Measurements from ENCODE around the gene SLC12A7.
"Not testable (repeated sequence)": the region's sequence is repeated elsewhere in the genome, so short reads cannot be mapped to it uniquely, and the experiment has no call there.

The SLC12A7 gene

GRCh38 chr5:1111727-1112289, at the start of gene SLC12A7:
TSS of gene SLC12A7 (minus strand) at chr5:1112063. CDS start at chr5:1111991, 72 bp downstream.
- DNase-seq (ENCODE audit: low read depth in 1 of 2, low spot score in 1 of 2): peak in 1 of 2 donors; percentile 51

- no peak for DNase-seq (ENCODE audit: low read depth in 1 of 2, low spot score in 1 of 2)
Measured at GRCh38 chr5:1161108-1161832, 49.4 kb upstream of the SLC12A7 start.

DNA sequence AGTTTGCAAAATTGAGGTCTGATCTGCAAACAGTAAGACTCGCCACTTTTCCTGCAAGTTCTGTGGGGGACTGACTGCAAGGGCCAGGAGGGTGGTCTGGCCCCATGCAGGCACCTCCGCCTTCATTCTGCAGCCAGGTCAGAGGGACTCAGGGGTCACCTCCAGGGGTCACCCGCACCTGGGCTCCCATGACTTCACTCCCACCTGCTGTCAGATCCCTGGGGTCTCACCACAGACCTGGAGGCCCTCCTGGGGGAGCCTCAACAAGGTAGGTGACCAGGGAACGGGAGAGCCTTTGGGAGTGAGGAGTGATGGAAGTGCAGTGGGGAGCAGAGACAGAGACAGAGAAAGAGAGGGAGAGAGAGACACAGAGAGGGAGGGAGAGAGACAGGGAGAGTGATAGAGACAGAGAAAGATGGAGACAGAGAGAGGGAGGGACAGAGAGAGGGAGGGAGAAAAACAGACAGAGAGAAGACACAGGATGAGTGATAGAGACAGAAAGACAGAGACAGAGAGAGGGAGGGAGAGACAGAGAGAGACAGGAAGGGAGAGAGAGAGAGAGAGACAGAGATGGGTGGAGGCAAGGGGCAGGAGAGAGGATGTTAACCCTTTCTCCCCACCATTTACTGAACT, 48.0 kb upstream of the SLC12A7 start:
- DNase-seq (ENCODE audit: low read depth in 1 of 2, low spot score in 1 of 2): no peak

DNA sequence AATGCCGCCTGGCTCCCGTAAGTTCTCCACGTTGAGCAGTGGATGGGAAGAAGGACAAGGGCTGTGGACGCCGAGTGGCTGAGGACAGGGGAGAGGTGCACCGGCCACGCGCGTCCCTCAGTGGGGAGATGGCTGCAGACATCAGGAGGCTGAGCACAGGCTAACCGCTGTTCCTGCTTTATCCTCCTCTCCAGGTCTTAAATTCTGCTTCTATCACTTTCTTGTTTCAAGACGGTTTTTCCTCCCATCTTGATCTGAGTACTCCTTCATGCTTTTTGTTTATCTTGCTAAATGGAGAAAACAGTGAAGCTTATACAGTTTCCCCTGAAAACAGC, 47.4 kb upstream of the SLC12A7 start:
- DNase-seq (ENCODE audit: low read depth in 1 of 2, low spot score in 1 of 2): no peak

DNA sequence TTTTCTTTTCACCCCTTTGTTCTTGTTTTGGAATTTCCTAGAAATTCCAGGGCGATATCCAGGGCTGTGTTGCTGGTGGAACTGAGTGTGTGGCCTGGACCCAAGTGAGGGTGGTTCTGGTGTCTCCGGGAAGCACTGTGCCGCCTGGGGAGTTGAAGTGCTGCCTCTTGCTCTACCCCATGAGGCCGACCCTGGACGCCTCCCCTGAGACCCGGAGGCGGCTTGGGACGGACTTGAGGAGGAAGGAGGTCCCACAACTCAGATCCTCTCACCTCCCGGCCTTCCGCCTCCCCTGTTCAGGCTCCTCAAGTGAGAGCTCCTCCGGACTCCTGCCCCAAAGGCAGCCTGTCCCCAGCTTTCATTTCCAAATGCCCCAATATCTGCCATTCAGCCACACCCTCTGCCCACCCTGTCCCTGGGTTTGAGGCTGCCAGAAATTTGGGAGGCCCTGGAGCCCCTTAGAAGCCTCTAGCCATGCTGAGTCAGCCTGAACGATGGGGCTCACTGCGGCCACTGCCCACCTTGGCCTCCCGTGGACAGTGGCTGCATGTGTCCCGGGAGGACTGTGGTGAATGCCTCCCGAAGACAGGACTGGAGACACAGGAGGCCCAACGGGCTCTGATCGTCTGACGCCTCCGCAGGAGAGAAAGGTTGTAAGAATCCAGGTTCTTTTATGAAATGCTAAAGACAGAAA, 46.9 kb upstream of the SLC12A7 start:
- DNase-seq (ENCODE audit: low read depth in 1 of 2, low spot score in 1 of 2): no peak

- DNase-seq (ENCODE audit: low read depth in 1 of 2, low spot score in 1 of 2): not testable (repeated sequence)
Measured at GRCh38 chr5:1157461-1157986, 45.7 kb upstream of the SLC12A7 start.

DNA sequence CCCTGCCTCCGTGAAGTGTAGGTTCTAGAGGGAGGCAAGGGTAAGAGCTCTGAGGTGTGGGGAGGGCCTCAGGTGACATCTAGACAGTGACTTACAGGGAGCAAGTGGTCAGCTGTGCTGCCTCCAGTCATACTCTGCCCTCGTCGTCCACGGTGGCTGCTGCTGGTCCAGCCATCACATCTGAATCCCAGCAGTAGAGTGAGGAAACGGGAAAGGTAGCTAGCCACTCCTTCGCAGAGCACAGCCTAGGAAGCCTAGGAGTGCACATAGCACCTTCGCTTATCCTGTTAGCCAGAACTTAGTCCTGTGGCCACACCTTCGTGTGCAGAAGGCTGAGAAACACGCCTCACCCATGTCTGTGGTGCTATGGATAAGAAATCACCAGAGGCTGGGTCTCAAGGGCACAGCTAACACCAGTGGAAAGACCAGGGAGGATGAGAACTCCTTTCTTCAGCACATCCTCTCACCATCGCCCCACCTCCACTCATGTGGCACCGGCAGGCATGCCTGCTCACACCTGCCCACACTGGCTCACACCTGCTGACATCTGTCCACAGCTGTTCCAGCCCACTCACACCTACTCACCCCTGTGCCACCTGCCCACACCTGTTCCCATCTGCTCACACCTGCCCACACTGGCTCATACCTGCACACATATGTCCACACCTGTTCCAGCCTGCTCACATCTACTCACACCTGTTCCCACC, 45.0 kb upstream of the SLC12A7 start:
- no peak for DNase-seq (ENCODE audit: low read depth in 1 of 2, low spot score in 1 of 2)

DNA sequence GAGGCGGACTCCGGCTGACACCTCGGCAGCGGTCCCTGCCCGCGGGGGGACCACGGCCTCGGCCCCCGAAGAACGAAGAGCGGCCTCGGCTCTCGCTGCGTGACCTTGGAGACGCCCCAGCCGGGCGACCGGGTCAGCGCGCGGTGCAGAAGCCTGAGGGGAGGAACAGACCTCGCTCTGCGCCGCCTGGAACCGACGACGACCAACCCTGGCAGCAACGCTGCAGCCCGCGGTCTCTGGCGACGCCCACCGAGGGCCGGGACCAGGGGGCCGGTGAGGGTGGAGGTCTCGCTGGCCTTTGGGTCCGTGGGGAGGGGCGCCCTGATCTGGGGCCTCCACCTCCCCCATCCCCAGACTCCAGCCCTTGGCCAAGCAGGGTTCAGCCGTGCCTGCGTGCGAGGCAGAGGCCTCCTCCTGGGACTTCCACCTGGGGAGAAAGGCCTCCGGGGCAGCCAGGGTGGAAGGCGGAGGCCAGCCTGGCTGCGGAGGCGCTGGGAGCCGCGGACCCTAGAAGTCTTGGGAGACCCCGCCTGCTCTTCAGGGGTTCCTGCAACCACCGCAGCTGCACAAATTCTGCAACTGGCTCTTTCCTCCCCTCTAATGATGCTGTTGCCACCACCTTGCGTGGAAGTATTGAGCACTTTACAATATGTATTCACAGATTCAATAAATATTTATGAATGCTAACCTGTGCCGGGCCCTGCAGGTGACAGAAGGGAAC, 44.3 kb upstream of the SLC12A7 start:
- DNase-seq (ENCODE audit: low read depth in 1 of 2, low spot score in 1 of 2): no peak

DNA sequence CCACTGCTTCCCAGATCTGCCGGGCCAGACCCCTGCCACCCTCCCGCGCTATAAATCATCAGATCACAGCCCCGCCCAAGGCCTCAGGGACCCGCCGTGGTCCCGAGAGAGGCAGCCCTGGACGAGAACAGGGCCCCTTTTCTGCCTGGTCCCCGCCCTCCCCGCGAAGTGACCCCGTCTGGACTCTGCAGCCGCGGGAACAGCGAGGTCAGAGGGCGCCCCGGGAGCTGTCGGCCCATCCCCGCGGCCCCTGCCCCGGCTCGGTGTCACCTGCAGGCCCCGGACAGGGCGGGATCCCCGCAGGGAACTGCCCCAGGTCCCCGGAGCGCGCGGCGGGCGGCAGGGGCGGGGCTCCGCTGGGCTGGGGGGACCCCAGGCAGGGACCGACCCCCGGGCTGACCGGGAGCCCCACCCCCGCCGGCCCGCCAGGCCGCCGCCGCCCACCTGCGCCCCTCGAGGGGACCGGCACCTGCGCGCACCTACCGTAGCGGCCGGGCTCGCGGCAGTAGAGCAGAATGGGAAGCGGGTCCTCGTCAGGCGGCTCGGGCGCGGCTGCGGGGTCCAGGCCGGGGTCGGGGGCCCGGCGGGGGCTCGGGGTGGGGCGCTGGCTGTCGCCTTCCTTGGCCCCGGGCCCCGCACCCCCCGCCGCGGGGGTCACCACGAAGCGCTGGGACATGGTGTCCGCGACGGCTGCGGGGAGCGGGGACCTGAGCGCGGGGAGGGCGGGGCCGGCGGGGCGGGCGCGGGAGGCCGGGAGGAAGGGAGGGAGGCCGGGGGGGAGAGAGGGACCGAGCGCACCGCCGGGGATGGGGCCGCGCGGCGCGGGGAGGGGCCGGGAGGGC, 43.5 kb upstream of the SLC12A7 start:
- DNase-seq (ENCODE audit: low read depth in 1 of 2, low spot score in 1 of 2): no peak

GRCh38 chr5:1153428-1153827, 41.6 kb upstream of the SLC12A7 start:
- DNase-seq (ENCODE audit: low read depth in 1 of 2, low spot score in 1 of 2): no peak

- DNase-seq (ENCODE audit: low read depth in 1 of 2, low spot score in 1 of 2): no peak
Measured at GRCh38 chr5:1152771-1153282, 41.0 kb upstream of the SLC12A7 start.

DNA sequence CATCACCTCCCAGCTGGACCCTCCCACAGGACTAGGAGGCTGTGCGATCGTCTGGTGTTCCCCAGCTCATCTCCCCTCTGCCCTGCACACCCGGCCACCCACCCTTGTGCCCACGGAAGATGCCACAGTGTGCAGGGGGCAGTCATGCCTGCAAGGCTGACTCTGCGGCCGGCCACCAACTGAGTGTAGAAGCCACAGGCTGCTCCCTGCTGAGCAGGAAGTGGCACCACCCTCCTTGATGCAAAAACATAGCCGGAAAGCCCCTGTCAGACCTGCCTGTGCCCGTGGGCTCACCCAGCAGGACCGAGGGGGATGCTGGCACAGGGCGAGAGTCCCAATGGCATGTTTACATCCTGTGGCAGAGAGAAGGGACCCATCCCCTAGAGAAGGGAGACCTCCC, 40.3 kb upstream of the SLC12A7 start:
- no peak for DNase-seq (ENCODE audit: low read depth in 1 of 2, low spot score in 1 of 2)

GRCh38 chr5:1151316-1151715, 39.5 kb upstream of the SLC12A7 start:
- no peak for DNase-seq (ENCODE audit: low read depth in 1 of 2, low spot score in 1 of 2)

GRCh38 chr5:1150866-1151265, 39.0 kb upstream of the SLC12A7 start:
- DNase-seq (ENCODE audit: low read depth in 1 of 2, low spot score in 1 of 2): no peak

GRCh38 chr5:1144638-1145396, 33.0 kb upstream of the SLC12A7 start:
- no peak for DNase-seq (ENCODE audit: low read depth in 1 of 2, low spot score in 1 of 2)

DNA sequence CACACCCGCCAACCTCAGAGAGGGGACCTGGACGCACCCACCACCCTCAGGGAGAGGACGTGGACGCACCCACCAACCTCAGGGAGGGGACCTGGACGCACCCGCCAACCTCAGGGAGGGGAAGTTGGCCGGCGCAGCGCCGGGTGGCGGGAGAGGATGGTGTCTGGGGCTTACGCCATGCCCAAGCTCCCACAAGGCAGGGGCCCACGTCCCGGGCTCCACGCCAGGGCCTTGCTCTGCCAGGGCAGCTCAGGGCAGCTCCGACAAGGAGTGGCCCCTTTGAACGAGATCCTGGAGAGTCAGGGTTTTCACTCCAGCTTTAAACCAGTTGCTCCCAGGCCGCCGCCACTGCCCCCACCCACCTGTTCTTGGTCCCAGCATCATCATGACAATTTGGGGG, 32.2 kb upstream of the SLC12A7 start:
- no peak for DNase-seq (ENCODE audit: low read depth in 1 of 2, low spot score in 1 of 2)

GRCh38 chr5:1143670-1143951, 31.7 kb upstream of the SLC12A7 start:
- DNase-seq (ENCODE audit: low read depth in 1 of 2, low spot score in 1 of 2): no peak

- no peak for DNase-seq (ENCODE audit: low read depth in 1 of 2, low spot score in 1 of 2)
Measured at GRCh38 chr5:1142886-1143669, 31.2 kb upstream of the SLC12A7 start.

All from activated T-helper 1 cell treated with anti-CD3 and anti-CD28 coated beads, Interleukin-2, amount 50 U/mL, for 16 hours (primary cell).